Right renal cortex interstitium (tissue), 3 donors: ENCODE measurements around the gene TNPO3. TPM values are rescaled to one million over a fixed set of nuclear protein-coding genes. Genes with fewer than 3 reads are reported as not detected.
"Not testable (repeated sequence)": the region's sequence is repeated elsewhere in the genome, so short reads cannot be mapped to it uniquely, and the experiment has no call there.

Experiments
- DNase-seq, 3 donors: peaks; one replicate each; pipeline ENCODE4 v3.0.0-alpha.2; 2013; ENCODE audit warnings: low read depth in 3 of 3, low spot score in 2 of 3
- polyA plus RNA-seq, 3 donors: library from polyadenylated mRNA; unstranded; fragments of 120-200 nt; gene quantifications; one replicate each; pipeline ENCODE4 v1.2.1, GENCODE V29; 2013; ENCODE audit not compliant: insufficient read length in 3 of 3

TNPO3 gene
- polyA plus RNA-seq, 3 donors, result 46.4 to 47.7 (median 47.5) TPM

DNA sequence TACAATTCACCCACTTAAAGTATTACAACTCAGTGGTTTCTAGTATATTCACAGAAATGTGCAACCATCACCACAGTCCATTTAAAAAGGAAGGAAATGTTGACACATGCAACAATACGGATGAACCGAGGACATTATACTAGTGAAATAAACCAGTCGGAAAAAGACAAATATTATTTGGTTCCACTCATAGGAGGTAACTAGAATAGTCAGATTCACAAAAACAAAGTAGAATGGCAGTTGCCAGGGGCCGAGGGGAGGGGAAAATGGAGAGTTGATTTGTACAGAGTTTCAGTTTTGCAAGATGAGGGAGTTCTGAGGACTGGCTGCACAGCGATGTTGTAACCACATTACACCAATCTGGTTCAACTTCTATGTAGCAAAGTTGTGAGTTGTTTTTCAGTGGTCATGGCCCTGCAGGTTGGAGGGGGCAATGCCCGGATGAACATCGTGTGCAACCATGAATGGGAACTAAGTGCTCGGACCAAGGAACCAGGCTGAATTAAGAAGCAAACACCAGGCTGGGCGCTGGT, 17.6 kb upstream of the TNPO3 start:
- no peak for DNase-seq

- DNase-seq, result no peak
Measured at GRCh38 chr7:129069021-129069420, 14.1 kb upstream of the TNPO3 start.

DNA sequence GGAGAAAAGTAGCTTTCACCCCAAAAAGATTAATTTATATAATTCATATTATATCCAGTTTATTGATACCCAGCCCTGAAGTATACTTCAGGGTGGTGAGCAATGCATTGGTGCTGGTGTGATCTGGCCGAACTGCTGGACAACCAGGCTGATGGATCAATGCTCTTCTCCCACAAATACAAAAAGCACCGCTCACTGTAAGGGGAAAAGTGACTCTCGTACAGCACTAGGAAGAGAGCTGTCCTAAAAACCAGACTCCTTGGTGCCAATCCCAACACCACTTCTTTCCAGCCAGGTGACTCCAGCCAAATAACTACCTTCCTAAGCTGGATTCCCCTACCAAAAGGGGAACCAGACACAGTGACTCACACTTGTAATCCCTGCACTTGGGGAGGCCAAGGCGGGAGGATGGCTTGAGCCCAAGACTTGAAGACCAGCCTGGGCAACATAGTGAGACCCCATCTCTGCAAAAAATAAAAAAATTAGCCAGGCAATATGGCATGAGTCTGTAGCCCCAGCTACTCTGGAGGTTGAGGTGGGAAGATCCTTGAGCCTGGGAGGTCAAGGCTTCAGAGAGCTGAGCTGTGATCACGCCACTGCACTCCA, 13.1 kb upstream of the TNPO3 start:
- no peak for DNase-seq

DNA sequence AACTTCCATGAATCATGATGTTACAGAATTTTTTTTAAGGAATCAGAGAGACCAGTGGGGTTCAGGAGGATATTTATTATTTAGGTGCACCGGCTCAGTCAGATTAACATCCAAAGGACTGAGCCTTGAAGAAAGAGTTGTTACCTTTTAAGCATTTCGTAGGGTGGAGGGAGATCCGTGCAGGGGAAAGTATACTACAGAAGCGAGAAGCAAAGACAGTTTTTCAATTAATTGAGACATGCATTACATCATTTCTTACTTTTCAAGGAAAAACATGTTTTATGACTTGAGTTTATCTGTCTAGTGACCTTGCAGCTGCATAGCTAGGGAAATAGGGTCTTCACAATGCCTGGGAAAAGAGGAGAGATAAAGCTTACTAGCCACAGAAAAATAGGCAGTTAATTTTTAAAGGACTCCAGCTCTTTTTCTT, 12.2 kb upstream of the TNPO3 start:
- not testable (repeated sequence) for DNase-seq

DNA sequence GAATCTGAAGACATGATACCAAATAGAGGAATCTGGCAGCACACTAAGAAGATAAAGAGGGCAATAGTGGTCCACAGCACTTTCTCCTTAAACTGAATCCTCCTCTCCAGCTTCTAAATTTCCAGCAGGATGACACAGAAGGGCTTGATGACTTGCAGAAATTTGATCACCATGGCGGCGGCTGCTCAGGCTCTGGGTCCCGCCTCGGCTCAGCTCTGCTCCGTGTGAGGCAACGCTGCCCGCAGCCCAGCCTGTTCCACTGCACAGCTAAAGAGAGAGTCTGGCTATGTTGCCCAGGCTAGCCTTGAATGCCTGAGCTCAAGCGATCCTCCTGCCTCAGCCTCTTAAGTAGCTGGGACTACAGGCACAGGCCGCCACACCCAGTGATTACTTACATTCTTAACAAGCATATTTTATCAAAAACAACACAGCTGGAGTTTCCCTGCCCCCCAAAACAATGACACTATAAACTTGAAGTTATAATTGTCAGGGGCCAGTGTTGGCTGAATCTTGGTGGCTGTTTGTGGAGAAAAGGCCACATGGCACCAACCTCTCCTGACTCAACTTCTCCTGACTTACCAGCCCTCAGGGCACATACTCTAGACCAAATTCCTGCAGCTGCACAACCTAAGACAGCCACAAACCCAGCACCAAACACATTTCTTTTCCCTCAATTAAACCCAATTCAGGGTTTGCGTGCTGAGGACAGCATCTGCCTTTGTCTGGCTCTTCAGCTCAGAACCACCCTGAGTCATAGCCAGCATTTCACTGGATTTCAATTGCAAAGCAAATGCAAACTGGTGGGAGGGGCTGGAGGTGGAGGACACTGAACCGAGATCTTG, 11.6 kb upstream of the TNPO3 start:
- no peak for DNase-seq

- DNase-seq, result no peak
Measured at GRCh38 chr7:129055861-129056464, 1.1 kb upstream of the TNPO3 start.

GRCh38 chr7:129055294-129055816, 444 bp upstream of the TNPO3 start:
- DNase-seq, result no peak

- peak in 1 of 3 donors; percentile 18 for DNase-seq
Measured at GRCh38 chr7:129053938-129054437, 923 bp downstream of the TNPO3 start.

DNA sequence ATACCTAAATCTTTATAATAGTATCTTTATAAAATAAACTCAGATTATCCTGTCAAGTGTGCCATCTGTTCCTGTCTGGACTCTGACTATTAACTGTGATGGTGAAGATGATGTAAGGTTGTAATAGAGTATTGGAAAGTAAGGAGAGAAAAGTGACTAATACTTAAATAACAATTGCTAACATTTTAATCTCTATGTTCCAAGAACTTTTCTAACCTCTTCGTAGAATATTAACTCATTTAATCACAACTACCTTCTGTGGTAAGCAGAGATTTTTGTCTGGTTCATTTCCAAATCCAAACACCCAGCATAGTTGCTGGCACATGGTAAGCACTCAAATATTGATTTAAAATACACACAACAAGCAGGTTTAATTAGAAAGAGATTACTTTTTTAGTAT, 2.5 kb downstream of the TNPO3 start:
- DNase-seq, result no peak

- not testable (repeated sequence) for DNase-seq
Measured at GRCh38 chr7:129051459-129051858, 3.5 kb downstream of the TNPO3 start.

DNA sequence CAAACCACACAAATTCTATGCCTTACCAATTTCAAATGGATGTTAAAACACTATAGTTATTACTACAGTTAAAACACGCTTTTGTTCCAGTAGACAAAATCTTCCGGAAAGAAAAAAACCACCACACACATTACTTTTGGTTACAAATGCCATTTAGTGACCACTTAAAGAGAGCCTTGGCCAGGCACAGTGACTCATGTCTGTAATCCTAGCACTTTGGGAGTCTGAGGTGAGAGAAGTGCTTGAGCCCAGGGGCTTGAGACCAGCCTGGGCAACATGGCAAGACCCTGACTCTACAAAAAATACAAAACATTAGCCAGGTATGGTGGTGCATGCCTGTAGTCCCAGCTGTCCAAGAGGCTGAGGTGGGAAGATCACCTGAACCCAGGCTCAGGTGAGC, 7.2 kb downstream of the TNPO3 start:
- DNase-seq, result no peak

GRCh38 chr7:129045682-129046081, 9.2 kb downstream of the TNPO3 start:
- DNase-seq, result no peak

DNA sequence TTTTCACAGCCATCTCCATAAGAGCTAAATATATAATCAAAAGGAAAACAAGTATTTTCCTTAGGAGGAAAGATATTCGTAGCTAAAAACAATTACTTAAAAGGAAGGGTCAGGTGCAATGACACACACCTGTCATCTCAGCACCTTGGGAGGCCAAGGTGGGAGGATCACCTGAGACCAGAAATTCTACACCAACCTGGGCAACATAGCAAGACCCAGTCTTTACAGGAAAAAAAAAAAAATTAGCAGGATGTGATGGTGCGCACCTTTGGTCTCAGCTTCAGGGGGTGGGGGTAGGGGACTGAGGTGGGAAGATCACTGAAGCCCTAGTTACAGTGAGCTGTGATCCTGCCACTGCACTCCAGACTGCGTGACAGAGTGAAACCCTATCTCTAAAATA, 11.9 kb downstream of the TNPO3 start:
- no peak for DNase-seq

- DNase-seq, result no peak
Measured at GRCh38 chr7:129041142-129042085, 13.5 kb downstream of the TNPO3 start.

GRCh38 chr7:129038468-129038867, 16.4 kb downstream of the TNPO3 start:
- DNase-seq, result not testable (repeated sequence)

- DNase-seq, result no peak
Measured at GRCh38 chr7:129037585-129037984, 17.3 kb downstream of the TNPO3 start.

GRCh38 chr7:129032017-129032416, 22.9 kb downstream of the TNPO3 start:
- DNase-seq, result no peak

GRCh38 chr7:129030440-129030839, 24.5 kb downstream of the TNPO3 start:
- DNase-seq, result no peak

GRCh38 chr7:129024125-129024524, 30.8 kb downstream of the TNPO3 start:
- DNase-seq, result no peak

DNA sequence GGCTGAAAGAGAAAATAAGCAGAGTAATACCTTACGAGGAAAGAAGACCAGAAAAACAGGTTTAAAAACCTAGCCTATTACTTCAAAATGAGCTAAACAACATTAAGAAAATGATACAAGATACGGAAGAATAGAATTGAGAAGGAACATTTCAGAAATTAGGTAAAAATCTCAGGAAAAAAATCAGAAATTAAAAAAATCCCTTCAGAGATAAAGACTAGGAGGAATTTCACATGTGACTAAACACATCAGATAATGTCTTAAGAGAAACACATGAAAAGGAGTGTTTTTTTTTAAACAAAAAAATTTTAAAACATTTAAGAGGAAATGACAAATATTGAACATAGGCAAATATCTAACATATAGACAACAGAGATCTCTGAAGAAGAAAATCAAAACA, 33.3 kb downstream of the TNPO3 start:
- no peak for DNase-seq
